Endothelial cell of umbilical vein (primary cell): ENCODE results near the gene MRM2. TPM values are rescaled to one million over a fixed set of nuclear protein-coding genes. Genes with fewer than 3 reads are reported as not detected.

Experiments used
- BruUV-seq: library from RNA; stranded (reverse); fragments of 400-500 nt; replicated peaks from 2 replicates; lab custom pipeline; 2021; lab: Mats Ljungman, UMichigan
- CTCF ChIA-PET: fragments of 300-600, 350-600 bp; sonication (Branson Sonifier 250); formaldehyde crosslinking; loops from one replicate; lab custom pipeline; 2021; ENCODE audit warnings: antibody characterized with exemption, inconsistent platforms; lab: Charles Lee
- POLR2A ChIA-PET: fragments of 300-600, 350-600 bp; sonication (Branson Sonifier 250); formaldehyde crosslinking; loops from one replicate; lab custom pipeline; 2021; ENCODE audit warnings: antibody characterized with exemption, inconsistent platforms; lab: Charles Lee
- DNase-seq: peaks from one replicate; pipeline ENCODE4 v3.0.0-alpha.2; 2011; ENCODE audit warnings: low read depth, low spot score
- FAIRE-seq: peaks from 2 replicates; lab custom pipeline; 2011; peaks lifted over from hg19 to GRCh38; lab: Jason Lieb, UNC
- H2AFZ ChIP-seq: 2 replicates; pipeline ENCODE4 v1.6.0; 2012; ENCODE audit warnings: low read depth, low read length, control low read depth, inconsistent platforms
- H3K27ac ChIP-seq: 2 replicates; pipeline ENCODE4 v1.5.1; 2011; ENCODE audit warnings: low read depth, mild to moderate bottlenecking, control low read depth, low read length, moderate library complexity; ENCODE audit not compliant: insufficient read depth
- H3K27me3 ChIP-seq, 2 experiments: 2 replicates each; pipeline versions ENCODE4 v1.6.0 to v1.6.1; 2011; ENCODE audit warnings: low read length in 2 of 2, mixed read lengths in 1 of 2; ENCODE audit not compliant: control insufficient read depth in 2 of 2, insufficient read depth in 2 of 2
- H3K36me3 ChIP-seq, 2 experiments: 2 replicates in 1 of 2; 3 replicates in 1 of 2; pipeline ENCODE4 v1.5.1; 2011; ENCODE audit warnings: low read length in 2 of 2, mild to moderate bottlenecking in 1 of 2, moderate library complexity in 1 of 2; ENCODE audit not compliant: control insufficient read depth in 2 of 2, insufficient read depth in 2 of 2; ENCODE audit errors: extremely low read depth in 1 of 2
- H3K4me1 ChIP-seq: 3 replicates; pipeline ENCODE4 v1.5.1; 2011; ENCODE audit warnings: mild to moderate bottlenecking, low read length; ENCODE audit not compliant: control insufficient read depth, insufficient read depth; ENCODE audit errors: extremely low read depth
- H3K4me2 ChIP-seq: 2 replicates; pipeline ENCODE4 v1.6.1; 2011; ENCODE audit warnings: low read length, control low read depth, mixed read lengths; ENCODE audit not compliant: insufficient read depth
- H3K4me3 ChIP-seq, 3 experiments: fragments of 200-600 bp in 1 of 3; sonication (generic), shearing (Covaris generic) in 1 of 3; replicated peaks in 1 of 3; 2 replicates each; pipeline ENCODE4 v1.5.1; 2011 to 2016; ENCODE audit warnings: control low read depth in 3 of 3, low read length in 3 of 3, mild to moderate bottlenecking in 2 of 3, inconsistent platforms in 1 of 3, low read depth in 1 of 3, moderate library complexity in 1 of 3; ENCODE audit not compliant: insufficient read depth in 1 of 3
- H3K79me2 ChIP-seq: 2 replicates; pipeline ENCODE4 v1.6.0; 2012; ENCODE audit warnings: low read length, inconsistent platforms; ENCODE audit not compliant: control insufficient read depth, insufficient read depth
- H3K9ac ChIP-seq: replicated peaks from 2 replicates; pipeline ENCODE3; 2011; ENCODE audit warnings: low read length, control low read depth; ENCODE audit not compliant: insufficient read depth; ENCODE audit errors: extremely low read depth
- H3K9me1 ChIP-seq: replicated peaks from 3 replicates; pipeline ENCODE4 v1.6.0; 2011; ENCODE audit warnings: mild to moderate bottlenecking, low read length; ENCODE audit not compliant: control insufficient read depth, insufficient read depth; ENCODE audit errors: extremely low read depth
- H3K9me3 ChIP-seq: replicated peaks from 2 replicates; pipeline ENCODE4 v1.5.1; 2012; ENCODE audit warnings: low read length, inconsistent platforms; ENCODE audit not compliant: control insufficient read depth, insufficient read depth
- H4K20me1 ChIP-seq: replicated peaks from 2 replicates; pipeline ENCODE3; 2011; ENCODE audit warnings: mild to moderate bottlenecking, low read length; ENCODE audit not compliant: control insufficient read depth, insufficient read depth; ENCODE audit errors: extremely low read depth
- CTCF ChIP-seq, 2 donors: IDR thresholded peaks; 1 replicate in 1 of 2; 2 replicates in 1 of 2; pipeline ENCODE4 v1.5.1; 2011; ENCODE audit warnings: low read length in 2 of 2, mild to moderate bottlenecking in 2 of 2, moderate library complexity in 2 of 2, control low read depth in 1 of 2, inconsistent platforms in 1 of 2, low read depth in 1 of 2; ENCODE audit not compliant: insufficient read depth in 1 of 2; ENCODE audit errors: extremely low read depth in 1 of 2
- EZH2 ChIP-seq: IDR thresholded peaks from 2 replicates; pipeline ENCODE4 v1.6.1; 2012; ENCODE audit warnings: borderline replicate concordance, low read depth, mild to moderate bottlenecking, moderate library complexity, low read length, inconsistent platforms; ENCODE audit not compliant: severe bottlenecking
- FOS ChIP-seq: IDR thresholded peaks from 2 replicates; pipeline ENCODE4 v1.6.1; 2011; ENCODE audit warnings: mild to moderate bottlenecking, low read length, moderate library complexity, borderline replicate concordance; ENCODE audit not compliant: insufficient read depth
- GATA2 ChIP-seq: IDR thresholded peaks from 2 replicates; pipeline ENCODE4 v1.7.0; 2011; ENCODE audit warnings: low read depth, mild to moderate bottlenecking, moderate library complexity, mixed read lengths, low read length; ENCODE audit not compliant: insufficient read length, insufficient read depth
- JUN ChIP-seq: IDR thresholded peaks from 2 replicates; pipeline ENCODE4 v1.6.1; 2011; ENCODE audit warnings: borderline replicate concordance, low read depth; ENCODE audit not compliant: insufficient read length, insufficient read depth
- MAX ChIP-seq: IDR thresholded peaks from 2 replicates; pipeline ENCODE4 v1.6.1; 2011; ENCODE audit not compliant: insufficient read depth, insufficient read length
- MYC ChIP-seq: IDR thresholded peaks from one replicate; pipeline ENCODE4 v1.6.1; 2011; ENCODE audit warnings: mild to moderate bottlenecking, low read depth, low read length
- POLR2A ChIP-seq: IDR thresholded peaks from 2 replicates; pipeline ENCODE4 v1.6.1; 2012; ENCODE audit warnings: low read depth, mild to moderate bottlenecking, control low read depth, low read length
- POLR2AphosphoS5 ChIP-seq: IDR thresholded peaks from 2 replicates; pipeline ENCODE4 v1.6.1; 2012; ENCODE audit warnings: low read depth, mild to moderate bottlenecking, control low read depth, low read length, moderate library complexity; ENCODE audit not compliant: insufficient read depth
- dilution Hi-C: fragments of 300-500 bp; cut with MboI; formaldehyde crosslinking; loops from one replicate; pipeline ENCODE4 v1.15.0; 2019; ENCODE audit warnings: low sequenced_read_pairs; ENCODE audit not compliant: extremely low pct_ligation_motif_present
- intact Hi-C: fragments of 100-400 bp; cut with micrococcal nuclease; formaldehyde crosslinking; loops from one replicate; pipeline ENCODE4 v1.10.0; 2022
- polyA plus RNA-seq, 4 experiments: library from polyadenylated mRNA; depleted of rRNA in 3 of 4; stranded (reverse) in 3 of 4; unstranded in 1 of 4; fragments of >200 nt; gene quantifications; 2 replicates each; pipeline versions ENCODE4 v1.2.1 to v1.2.3, GENCODE V29; 2011 to 2012; ENCODE audit warnings: missing spikeins in 1 of 4
- total RNA-seq: library from RNA; stranded (reverse); gene quantifications from 2 replicates; pipeline ENCODE4 v1.2.3, GENCODE V29; 2021

The MRM2 gene
- total and polyA plus RNA-seq, 2 donors (not counting 3 experiments of a cell fraction or from before 2014, with no cell fraction given): 10.6 to 20.8 TPM

GRCh38 chr7:2208712-2209111 lies 33.3 kb downstream of the MRM2 start:
- ChIA-PET POLR2A (no interaction called here), CTCF (interaction anchor here (1.0 to 3.3 kb wide), 11 partner anchors 14 to 628 kb away, joined by 3 to 36 read pairs (median 6); no protein-coding TSS in a partner anchor)
- DNase-seq: no peak
- H2AFZ ChIP-seq: no peak overlapping the region
- no peak for FAIRE-seq
- H3K27ac ChIP-seq: no peak overlapping the region
- dilution Hi-C loops: no loop called here
- no peaks in the 10 kb centered on the region for H3K9me1 ChIP-seq
- no TSS peak for BruUV-seq
- peaks cover 3 to 16% of the 10 kb centered on the region in 2 experiments for H3K36me3 ChIP-seq
- H3K79me2 ChIP-seq: no peaks in the 10 kb centered on the region
- no peaks in the 10 kb centered on the region for H4K20me1 ChIP-seq
- no peak overlapping the region for H3K9ac ChIP-seq
- no peaks in the 10 kb centered on the region for H3K27me3 ChIP-seq
- H3K9me3 ChIP-seq: no peaks in the 10 kb centered on the region
- no peak overlapping the region for H3K4me2 ChIP-seq
- TF ChIP-seq JUN (no peak), GATA2 (no peak), FOS (no peak), MYC (no peak), POLR2A (no peak)
- no peaks in the 10 kb centered on the region for H3K4me1 ChIP-seq
- intact Hi-C loops: loop anchor here (1.0 to 2.0 kb wide), 3 partner anchors 104 to 629 kb away; no protein-coding TSS in a partner anchor
- H3K4me3 ChIP-seq: no peak overlapping the region

GRCh38 chr7:2205036-2205780 lies 36.8 kb downstream of the MRM2 start:
- Histone ChIP-seq H3K9me1 (no peaks in the 10 kb centered on the region), H2AFZ (no peak overlapping the region), H3K27ac (no peak overlapping the region), H3K9me3 (no peaks in the 10 kb centered on the region), H3K36me3 (peaks cover 0 to 5% of the 10 kb centered on the region in 2 experiments), H3K9ac (no peak overlapping the region), H3K4me1 (no peaks in the 10 kb centered on the region), H3K4me3 (no peak overlapping the region), H3K4me2 (no peak overlapping the region), H3K79me2 (no peaks in the 10 kb centered on the region), H4K20me1 (no peaks in the 10 kb centered on the region), H3K27me3 (no peaks in the 10 kb centered on the region)
- ChIA-PET POLR2A (no interaction called here), CTCF (no interaction called here)
- intact Hi-C loops (no loop called here), dilution Hi-C loops (no loop called here)
- no TSS peak for BruUV-seq
- no peak for TF ChIP-seq GATA2
- no peak for TF ChIP-seq JUN
- TF ChIP-seq POLR2A: no peak
- no peak for TF ChIP-seq CTCF (IDR thresholded peaks at IDR 0.05; ENCODE audit: extremely low read depth in 1 of 2, insufficient read depth in 1 of 2, low read depth in 1 of 2, low read length in 2 of 2)
- no peak for TF ChIP-seq POLR2AphosphoS5
- TF ChIP-seq MAX: no peak
- no peak for TF ChIP-seq MYC
- no peak for TF ChIP-seq FOS
- no peak for TF ChIP-seq EZH2
- DNase-seq: no peak
- no peak for FAIRE-seq
